ENCODE data around the gene HCFC1.

DNA sequence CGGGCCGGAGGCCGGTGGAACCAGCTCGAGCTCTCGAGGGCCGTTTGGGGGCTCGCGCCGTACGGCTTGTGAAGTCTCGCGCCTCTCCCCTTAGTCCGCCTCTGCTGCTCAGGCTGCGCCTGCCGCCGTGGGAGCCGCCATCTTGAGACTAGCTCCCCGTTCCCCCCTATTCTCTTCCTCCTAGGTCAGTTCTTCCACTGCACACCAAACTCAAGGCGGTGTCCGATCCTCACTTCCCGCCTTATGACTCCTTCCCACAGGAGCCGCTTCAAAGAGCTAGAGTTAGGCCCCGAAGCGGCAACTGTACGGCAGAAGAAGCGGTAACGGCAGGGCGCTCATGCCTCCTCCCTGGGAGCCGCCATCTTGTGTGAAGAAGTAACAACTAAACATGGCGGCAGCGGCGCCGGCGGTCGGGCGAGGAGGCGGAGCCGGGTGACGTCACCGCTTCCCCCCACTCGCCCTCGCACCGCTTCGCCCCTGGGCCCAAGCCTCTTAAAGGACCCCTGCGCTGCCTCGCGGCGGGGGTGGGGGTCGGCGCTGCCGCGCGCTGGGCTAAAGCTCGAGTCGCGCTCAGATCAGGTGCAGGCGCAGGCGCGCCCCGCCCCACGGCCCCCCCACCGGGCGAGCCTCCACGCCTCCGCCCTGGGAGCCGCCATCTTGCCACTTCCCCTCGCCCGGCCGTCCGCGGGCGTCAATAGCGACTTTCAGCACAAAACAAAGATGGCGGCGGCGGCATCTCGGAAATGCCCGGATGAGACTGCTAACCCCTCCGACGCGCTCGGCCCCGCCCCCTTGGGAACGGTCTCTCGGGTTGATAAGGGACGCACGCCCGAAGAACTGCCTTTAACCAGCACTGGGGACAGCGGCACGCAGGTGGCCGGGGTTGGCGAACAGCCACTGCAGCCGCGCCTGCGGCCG, at the start of gene HCFC1:
- TF ChIP-seq, protein P1, sequence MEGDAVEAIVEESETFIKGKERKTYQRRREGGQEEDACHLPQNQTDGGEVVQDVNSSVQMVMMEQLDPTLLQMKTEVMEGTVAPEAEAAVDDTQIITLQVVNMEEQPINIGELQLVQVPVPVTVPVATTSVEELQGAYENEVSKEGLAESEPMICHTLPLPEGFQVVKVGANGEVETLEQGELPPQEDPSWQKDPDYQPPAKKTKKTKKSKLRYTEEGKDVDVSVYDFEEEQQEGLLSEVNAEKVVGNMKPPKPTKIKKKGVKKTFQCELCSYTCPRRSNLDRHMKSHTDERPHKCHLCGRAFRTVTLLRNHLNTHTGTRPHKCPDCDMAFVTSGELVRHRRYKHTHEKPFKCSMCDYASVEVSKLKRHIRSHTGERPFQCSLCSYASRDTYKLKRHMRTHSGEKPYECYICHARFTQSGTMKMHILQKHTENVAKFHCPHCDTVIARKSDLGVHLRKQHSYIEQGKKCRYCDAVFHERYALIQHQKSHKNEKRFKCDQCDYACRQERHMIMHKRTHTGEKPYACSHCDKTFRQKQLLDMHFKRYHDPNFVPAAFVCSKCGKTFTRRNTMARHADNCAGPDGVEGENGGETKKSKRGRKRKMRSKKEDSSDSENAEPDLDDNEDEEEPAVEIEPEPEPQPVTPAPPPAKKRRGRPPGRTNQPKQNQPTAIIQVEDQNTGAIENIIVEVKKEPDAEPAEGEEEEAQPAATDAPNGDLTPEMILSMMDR (conservative IDR thresholded peaks at IDR 0.05): no peak
- no peak for TF ChIP-seq EZH2 (IDR thresholded peaks at IDR 0.05; ENCODE audit: low read depth)
